ENCODE measurements around the gene LNX1. TPM values are rescaled to one million over a fixed set of nuclear protein-coding genes. Genes with fewer than 3 reads are reported as not detected.

Gene LNX1
- total RNA-seq, 1 donor from 2014 or later, result 1.6 TPM

- TF ChIP-seq, protein P1, sequence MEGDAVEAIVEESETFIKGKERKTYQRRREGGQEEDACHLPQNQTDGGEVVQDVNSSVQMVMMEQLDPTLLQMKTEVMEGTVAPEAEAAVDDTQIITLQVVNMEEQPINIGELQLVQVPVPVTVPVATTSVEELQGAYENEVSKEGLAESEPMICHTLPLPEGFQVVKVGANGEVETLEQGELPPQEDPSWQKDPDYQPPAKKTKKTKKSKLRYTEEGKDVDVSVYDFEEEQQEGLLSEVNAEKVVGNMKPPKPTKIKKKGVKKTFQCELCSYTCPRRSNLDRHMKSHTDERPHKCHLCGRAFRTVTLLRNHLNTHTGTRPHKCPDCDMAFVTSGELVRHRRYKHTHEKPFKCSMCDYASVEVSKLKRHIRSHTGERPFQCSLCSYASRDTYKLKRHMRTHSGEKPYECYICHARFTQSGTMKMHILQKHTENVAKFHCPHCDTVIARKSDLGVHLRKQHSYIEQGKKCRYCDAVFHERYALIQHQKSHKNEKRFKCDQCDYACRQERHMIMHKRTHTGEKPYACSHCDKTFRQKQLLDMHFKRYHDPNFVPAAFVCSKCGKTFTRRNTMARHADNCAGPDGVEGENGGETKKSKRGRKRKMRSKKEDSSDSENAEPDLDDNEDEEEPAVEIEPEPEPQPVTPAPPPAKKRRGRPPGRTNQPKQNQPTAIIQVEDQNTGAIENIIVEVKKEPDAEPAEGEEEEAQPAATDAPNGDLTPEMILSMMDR (IDR thresholded peaks at IDR 0.05; ENCODE audit: insufficient read depth, low read length, severe bottlenecking), result no peak
- FAIRE-seq, result no peak
- no peaks in the 10 kb centered on the region for H3K27me3 ChIP-seq (ENCODE audit: control insufficient read depth, insufficient read depth, low read length)
- no peak overlapping the region for H3K4me3 ChIP-seq (ENCODE audit: low read depth, low read length)
- DNase-seq (ENCODE audit: low read depth), result no peak
- no peaks in the 10 kb centered on the region for H3K36me3 ChIP-seq (ENCODE audit: control insufficient read depth, insufficient read depth, low read length)
Observed at GRCh38 chr4:53501561-53501960, 89.7 kb downstream of the LNX1 start.

DNA sequence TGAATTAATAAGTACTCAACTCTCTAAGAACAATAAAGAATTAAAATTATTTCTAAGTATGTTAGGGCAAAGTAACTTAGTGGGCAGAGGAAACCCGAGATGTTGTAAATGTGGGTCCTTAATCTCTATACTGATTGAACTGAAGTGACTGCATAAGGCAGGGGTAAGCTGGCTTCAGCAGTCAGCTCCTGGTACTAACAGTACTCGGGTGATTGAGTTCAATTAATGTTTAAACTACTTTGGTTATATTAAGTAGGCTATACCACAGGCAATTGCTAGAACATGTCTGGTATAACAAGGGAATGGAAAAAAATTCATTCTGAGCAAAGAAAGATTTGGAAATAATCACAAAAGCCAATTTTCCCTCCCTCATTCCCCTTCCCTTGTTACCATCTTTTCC, 90.7 kb downstream of the LNX1 start:
- Histone ChIP-seq H3K27me3 (ENCODE audit: control insufficient read depth, insufficient read depth, low read length) (no peaks in the 10 kb centered on the region), H3K36me3 (ENCODE audit: control insufficient read depth, insufficient read depth, low read length) (no peaks in the 10 kb centered on the region), H3K4me3 (ENCODE audit: low read depth, low read length) (no peak overlapping the region)
- FAIRE-seq (no peak), DNase-seq (ENCODE audit: low read depth) (no peak)
- TF ChIP-seq, protein P1 (IDR thresholded peaks at IDR 0.05; ENCODE audit: insufficient read depth, low read length, severe bottlenecking), result no peak

GRCh38 chr4:53499791-53500190, 91.5 kb downstream of the LNX1 start:
- TF ChIP-seq, protein P1 (IDR thresholded peaks at IDR 0.05; ENCODE audit: insufficient read depth, low read length, severe bottlenecking), result no peak
- Histone ChIP-seq H3K4me3 (ENCODE audit: low read depth, low read length) (no peak overlapping the region), H3K36me3 (ENCODE audit: control insufficient read depth, insufficient read depth, low read length) (no peaks in the 10 kb centered on the region), H3K27me3 (ENCODE audit: control insufficient read depth, insufficient read depth, low read length) (no peaks in the 10 kb centered on the region)
- DNase-seq (ENCODE audit: low read depth) (no peak), FAIRE-seq (no peak)

- no peak for FAIRE-seq
- TF ChIP-seq, protein P1 (IDR thresholded peaks at IDR 0.05; ENCODE audit: insufficient read depth, low read length, severe bottlenecking), result no peak
Observed at GRCh38 chr4:53498706-53499105, 92.6 kb downstream of the LNX1 start.

GRCh38 chr4:53497487-53498244, 93.6 kb downstream of the LNX1 start:
- Histone ChIP-seq H3K27me3 (ENCODE audit: control insufficient read depth, insufficient read depth, low read length) (no peaks in the 10 kb centered on the region), H3K36me3 (ENCODE audit: control insufficient read depth, insufficient read depth, low read length) (no peaks in the 10 kb centered on the region), H3K4me3 (ENCODE audit: low read depth, low read length) (no peak overlapping the region)
- TF ChIP-seq, protein P1 (IDR thresholded peaks at IDR 0.05; ENCODE audit: insufficient read depth, low read length, severe bottlenecking), result no peak
- DNase-seq (ENCODE audit: low read depth) (no peak), FAIRE-seq (no peak)

More at GRCh38 chr4:53498706-53499105, 92.6 kb downstream of the LNX1 start:
- Histone ChIP-seq H3K4me3 (ENCODE audit: low read depth, low read length) (no peak overlapping the region), H3K27me3 (ENCODE audit: control insufficient read depth, insufficient read depth, low read length) (no peaks in the 10 kb centered on the region), H3K36me3 (ENCODE audit: control insufficient read depth, insufficient read depth, low read length) (no peaks in the 10 kb centered on the region)
- no peak for DNase-seq (ENCODE audit: low read depth)

GRCh38 chr4:53494851-53495250, 96.4 kb downstream of the LNX1 start:
- DNase-seq (ENCODE audit: low read depth), result no peak
- Histone ChIP-seq H3K36me3 (ENCODE audit: control insufficient read depth, insufficient read depth, low read length) (no peaks in the 10 kb centered on the region), H3K4me3 (ENCODE audit: low read depth, low read length) (no peak overlapping the region), H3K27me3 (ENCODE audit: control insufficient read depth, insufficient read depth, low read length) (no peaks in the 10 kb centered on the region)
- no peak for FAIRE-seq
- TF ChIP-seq, protein P1 (IDR thresholded peaks at IDR 0.05; ENCODE audit: insufficient read depth, low read length, severe bottlenecking), result no peak
